IPS-18c (cell line): ENCODE measurements around the gene POLD1.
A peak's percentile ranks its signal among the peaks of the same experiment; 100 is the strongest.

Source experiments
- H3K4me3 ChIP-seq: 2 replicates; pipeline ENCODE4 v1.7.0; 2013; ENCODE audit warnings: low read depth, mild to moderate bottlenecking, low read length, moderate library complexity; ENCODE audit not compliant: insufficient read depth
- H3K9me3 ChIP-seq: one replicate; pipeline ENCODE4 v1.6.1; 2013; ENCODE audit warnings: mild to moderate bottlenecking, low read length, moderate library complexity; ENCODE audit not compliant: control insufficient read depth, insufficient read depth

POLD1 gene

DNA sequence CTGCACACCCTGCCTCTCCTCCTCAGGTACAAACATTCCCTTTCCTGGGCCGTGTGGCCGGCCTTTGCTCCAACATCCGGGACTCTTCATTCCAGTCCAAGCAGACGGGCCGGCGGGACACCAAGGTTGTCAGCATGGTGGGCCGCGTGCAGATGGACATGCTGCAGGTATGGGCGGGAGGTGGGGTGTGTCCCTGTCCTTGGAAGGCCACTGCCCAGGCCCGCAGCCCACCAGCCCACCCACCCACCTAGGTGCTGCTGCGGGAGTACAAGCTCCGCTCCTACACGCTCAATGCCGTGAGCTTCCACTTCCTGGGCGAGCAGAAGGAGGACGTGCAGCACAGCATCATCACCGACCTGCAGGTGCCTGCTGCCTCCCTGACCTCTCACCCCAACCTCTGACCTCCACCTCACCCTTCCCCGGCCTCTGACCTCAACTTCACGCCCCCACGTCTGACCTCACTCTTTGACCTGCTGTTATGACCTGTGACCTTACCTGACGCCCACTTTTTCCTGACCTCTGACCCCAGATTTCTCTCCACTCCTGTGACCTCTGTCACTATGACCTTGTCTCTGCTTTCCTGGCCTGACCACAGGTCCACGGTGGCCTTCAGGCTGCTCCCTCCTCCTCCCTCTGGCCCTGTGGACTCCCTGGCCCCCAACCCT, 22.1 kb downstream of the POLD1 start:
- Histone ChIP-seq H3K9me3 (no peaks in the 10 kb centered on the region), H3K4me3 (no peak overlapping the region)

DNA sequence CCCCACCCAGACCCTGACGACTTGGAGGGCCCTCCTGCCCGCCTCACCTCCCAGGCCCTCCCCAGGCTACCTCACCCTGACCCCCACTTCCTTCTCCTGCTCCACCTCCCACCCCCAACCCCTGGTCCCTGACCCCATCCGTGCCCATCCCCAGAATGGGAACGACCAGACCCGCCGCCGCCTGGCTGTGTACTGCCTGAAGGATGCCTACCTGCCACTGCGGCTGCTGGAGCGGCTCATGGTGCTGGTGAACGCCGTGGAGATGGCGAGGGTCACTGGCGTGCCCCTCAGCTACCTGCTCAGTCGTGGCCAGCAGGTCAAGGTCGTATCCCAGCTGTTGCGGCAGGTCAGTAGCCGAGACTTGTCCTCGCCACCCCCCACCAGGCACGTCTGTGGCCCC, 22.7 kb downstream of the POLD1 start:
- Histone ChIP-seq H3K4me3 (no peak overlapping the region), H3K9me3 (no peaks in the 10 kb centered on the region)

DNA sequence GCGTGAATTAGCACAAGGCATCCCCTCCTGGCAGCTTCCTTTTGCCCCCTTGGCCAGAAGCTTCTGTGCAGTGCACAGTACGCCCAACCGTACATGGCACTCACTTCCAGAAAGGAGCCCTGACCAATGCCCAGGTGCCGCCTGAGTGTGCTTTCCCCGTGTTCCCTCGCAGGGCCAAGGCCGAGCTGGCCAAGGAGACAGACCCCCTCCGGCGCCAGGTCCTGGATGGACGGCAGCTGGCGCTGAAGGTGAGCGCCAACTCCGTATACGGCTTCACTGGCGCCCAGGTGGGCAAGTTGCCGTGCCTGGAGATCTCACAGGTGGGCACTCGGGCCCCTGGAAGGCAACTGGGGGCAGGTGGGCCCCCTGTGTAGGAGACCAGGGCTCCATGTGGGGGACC, 25.2 kb downstream of the POLD1 start:
- Histone ChIP-seq H3K4me3 (no peak overlapping the region), H3K9me3 (no peaks in the 10 kb centered on the region)

DNA sequence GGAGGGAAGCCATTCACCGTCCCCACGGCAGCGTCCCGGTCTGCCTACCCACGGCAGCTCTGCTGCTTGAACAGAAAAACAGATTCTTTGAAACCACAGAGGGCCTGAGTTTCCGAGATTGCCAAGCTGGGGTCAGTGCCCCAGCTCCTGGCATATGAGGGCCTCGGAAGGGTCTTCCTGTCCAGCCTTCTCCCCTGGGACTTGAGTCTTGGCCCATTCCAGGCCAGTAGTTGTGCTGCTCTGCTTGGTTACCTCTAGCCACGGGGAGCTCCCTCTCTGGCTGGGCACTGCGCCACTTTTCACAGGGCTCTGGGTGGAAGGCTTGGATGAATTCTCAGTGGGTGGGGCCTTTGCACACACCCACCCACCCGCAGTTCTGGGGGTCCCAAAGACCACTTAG, 26.0 kb downstream of the POLD1 start:
- H3K4me3 ChIP-seq = no peak overlapping the region
- H3K9me3 ChIP-seq = no peaks in the 10 kb centered on the region

DNA sequence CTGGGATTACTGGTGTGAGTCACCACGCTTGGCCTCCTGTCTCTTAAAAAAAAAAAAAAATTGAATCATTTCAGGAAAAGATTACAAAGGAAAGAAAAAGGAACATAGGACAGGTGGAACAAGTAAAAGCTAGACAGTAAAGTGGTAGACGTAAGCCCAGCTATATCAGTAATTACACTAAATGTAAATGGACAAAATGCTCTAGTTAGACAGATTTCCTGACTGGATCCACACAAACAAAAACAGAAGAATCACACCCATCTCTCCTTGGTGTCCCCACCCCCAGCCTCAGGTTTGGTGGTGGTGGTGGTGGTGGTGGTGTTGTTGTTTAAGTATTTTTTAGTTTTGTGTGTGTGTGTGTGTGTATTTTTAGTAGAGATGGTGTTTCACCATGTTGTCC, 28.3 kb downstream of the POLD1 start:
- H3K9me3 ChIP-seq = no peaks in the 10 kb centered on the region
- H3K4me3 ChIP-seq = no peak overlapping the region

DNA sequence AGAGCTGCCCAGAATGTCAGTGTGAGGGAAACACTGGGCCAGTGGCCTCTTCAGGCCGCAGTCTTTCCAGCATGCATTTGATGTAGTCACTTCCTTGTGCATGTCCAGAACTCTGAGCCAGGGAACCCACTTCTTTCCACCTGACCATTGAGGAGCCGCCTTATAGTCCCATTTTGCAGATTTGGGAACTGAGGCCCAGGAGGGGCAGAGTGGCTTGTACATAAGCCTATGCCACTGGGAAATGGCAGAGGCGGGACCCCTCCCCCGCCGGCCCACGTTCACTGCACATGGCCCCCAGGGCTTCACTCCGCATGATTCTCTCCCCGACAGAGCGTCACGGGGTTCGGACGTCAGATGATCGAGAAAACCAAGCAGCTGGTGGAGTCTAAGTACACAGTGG, 28.9 kb downstream of the POLD1 start:
- no peak overlapping the region for H3K4me3 ChIP-seq
- no peaks in the 10 kb centered on the region for H3K9me3 ChIP-seq

DNA sequence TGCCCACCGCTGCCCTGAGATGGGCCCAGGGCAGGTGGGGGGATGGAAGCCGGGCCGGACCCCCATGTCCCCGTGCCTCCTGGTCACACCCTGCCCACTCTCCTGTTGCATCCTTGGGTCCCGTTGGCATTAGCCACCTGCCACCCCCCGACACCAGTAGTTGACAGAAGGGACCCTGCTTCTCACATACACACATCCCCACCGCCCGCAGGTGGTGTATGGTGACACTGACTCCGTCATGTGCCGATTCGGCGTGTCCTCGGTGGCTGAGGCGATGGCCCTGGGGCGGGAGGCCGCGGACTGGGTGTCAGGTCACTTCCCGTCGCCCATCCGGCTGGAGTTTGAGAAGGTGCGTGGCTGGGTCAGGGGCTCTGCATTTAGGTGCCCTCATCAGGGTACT, 29.4 kb downstream of the POLD1 start:
- H3K9me3 ChIP-seq = no peaks in the 10 kb centered on the region
- H3K4me3 ChIP-seq = no peak overlapping the region

DNA sequence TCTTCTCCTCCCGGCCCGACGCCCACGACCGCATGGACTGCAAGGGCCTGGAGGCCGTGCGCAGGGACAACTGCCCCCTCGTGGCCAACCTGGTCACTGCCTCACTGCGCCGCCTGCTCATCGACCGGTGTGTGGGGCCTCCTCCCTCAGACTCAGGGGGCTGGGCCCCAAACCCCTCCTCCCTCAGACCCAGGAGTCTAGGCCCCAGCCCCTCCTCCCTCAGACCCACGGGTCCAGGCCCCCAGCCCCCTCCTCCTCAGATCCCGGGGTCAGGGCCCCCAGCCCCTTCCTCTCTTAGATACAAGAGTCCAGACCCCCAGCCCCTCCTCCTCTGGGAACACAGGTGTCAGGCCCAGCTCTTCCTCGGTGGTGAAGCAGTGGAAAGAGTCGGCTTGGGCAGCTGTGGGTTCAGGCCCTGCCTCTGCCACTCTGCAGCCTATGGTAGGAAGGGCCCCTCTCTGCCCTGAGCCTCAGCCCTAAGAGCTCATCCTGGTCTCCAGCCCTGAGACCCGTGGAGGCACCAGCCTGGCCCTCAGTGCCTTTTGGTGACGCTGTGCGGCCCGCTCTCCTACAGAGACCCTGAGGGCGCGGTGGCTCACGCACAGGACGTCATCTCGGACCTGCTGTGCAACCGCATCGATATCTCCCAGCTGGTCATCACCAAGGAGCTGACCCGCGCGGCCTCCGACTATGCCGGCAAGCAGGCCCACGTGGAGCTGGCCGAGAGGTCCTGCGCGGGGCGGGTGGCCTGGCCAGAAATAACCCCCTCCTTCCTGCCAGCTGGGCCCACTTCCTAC, 30.9 kb downstream of the POLD1 start:
- Histone ChIP-seq H3K9me3 (peaks cover 1% of the 10 kb centered on the region), H3K4me3 (no peak overlapping the region)

DNA sequence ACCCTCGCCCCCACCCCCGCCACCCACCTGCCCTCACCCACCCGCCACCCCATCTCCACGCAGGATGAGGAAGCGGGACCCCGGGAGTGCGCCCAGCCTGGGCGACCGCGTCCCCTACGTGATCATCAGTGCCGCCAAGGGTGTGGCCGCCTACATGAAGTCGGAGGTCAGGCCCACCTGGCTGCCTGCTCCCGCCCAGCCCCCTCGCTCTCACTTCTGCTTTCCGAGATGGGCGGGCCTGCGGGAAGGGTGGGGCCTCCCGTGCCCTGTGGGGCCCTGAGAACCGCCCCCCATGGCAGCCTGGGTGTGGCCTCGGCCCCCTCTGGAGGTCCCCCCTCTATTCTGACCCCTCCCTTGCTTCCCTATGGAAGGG, 31.5 kb downstream of the POLD1 start:
- H3K4me3 ChIP-seq = no peak overlapping the region
- H3K9me3 ChIP-seq = peaks cover 5% of the 10 kb centered on the region

DNA sequence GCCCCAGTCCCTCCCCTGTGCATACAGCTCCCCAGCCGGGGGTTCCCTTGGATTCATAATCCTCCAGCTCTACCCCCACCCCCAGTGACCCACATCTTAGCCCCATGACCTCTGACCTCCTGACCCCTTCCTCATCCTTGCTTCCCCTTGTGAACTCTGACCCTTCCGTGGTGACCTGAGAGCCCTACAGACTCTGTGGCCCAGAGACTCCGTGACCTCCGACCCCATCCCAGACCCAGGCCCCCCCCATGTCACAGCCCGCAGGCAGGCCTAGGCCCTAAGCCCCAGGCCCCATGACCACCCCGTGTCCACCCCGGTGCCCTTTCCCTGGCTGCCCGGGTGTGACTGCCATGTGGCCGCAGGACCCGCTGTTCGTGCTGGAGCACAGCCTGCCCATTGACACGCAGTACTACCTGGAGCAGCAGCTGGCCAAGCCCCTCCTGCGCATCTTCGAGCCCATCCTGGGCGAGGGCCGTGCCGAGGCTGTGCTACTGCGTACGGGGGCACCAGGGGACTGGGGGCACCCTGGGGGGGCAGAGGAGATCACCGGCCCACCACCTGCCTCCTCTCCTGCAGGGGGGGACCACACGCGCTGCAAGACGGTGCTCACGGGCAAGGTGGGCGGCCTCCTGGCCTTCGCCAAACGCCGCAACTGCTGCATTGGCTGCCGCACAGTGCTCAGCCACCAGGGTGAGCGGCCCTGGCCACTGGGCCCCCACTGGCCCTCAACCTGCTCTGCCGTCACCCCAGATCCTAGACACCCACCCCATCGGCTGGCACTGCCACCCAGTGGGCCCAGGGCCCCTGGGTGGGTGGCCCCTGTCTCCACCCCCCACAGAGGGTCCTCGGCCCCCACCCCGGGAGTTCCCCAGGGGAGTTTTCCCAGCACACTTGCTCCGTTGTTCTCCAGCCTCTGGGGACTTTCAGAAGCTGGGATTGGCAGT, 32.2 kb downstream of the POLD1 start:
- Histone ChIP-seq H3K9me3 (peaks cover 5% of the 10 kb centered on the region), H3K4me3 (no peak overlapping the region)

DNA sequence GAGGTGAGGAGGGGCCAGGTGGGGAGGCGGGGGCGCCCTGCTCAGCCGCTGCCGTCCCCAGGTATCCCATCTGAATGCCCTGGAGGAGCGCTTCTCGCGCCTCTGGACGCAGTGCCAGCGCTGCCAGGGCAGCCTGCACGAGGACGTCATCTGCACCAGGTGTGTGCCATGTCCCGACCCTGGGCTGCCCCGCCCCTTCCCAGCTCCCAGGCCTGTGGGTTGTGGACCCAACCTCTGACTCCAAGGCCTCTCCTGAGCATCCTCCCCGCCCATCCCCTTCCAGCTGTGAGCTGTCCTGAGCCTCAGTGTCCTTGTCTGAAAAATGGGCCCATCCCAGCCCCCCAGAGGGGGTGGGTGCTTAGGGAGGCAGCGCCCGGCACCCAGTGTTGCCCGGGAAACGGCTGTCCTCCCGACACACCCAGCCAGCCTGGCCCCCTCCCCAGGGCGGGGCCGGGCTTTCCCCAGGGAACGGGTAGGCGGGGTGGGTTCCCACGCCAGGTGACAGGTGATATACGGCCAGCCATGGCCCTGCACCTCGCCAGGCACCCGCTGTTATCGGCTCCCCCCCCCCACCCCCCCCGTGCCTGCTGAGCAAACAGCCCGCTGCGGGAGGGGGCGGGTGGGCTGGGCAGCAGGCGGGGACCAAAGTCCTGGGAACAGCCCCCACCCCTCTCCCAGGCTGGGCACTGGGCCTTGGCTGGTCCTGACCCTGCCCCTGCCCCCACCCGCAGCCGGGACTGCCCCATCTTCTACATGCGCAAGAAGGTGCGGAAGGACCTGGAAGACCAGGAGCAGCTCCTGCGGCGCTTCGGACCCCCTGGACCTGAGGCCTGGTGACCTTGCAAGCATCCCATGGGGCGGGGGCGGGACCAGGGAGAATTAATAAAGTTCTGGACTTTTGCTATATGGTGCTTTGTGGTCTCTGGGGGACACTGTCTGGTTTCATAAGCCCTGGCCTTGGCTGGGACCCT, 33.2 kb downstream of the POLD1 start:
- Histone ChIP-seq H3K9me3 (peaks cover 5% of the 10 kb centered on the region), H3K4me3 (no peak overlapping the region; the same call in 1 of the 2 replicates)

DNA sequence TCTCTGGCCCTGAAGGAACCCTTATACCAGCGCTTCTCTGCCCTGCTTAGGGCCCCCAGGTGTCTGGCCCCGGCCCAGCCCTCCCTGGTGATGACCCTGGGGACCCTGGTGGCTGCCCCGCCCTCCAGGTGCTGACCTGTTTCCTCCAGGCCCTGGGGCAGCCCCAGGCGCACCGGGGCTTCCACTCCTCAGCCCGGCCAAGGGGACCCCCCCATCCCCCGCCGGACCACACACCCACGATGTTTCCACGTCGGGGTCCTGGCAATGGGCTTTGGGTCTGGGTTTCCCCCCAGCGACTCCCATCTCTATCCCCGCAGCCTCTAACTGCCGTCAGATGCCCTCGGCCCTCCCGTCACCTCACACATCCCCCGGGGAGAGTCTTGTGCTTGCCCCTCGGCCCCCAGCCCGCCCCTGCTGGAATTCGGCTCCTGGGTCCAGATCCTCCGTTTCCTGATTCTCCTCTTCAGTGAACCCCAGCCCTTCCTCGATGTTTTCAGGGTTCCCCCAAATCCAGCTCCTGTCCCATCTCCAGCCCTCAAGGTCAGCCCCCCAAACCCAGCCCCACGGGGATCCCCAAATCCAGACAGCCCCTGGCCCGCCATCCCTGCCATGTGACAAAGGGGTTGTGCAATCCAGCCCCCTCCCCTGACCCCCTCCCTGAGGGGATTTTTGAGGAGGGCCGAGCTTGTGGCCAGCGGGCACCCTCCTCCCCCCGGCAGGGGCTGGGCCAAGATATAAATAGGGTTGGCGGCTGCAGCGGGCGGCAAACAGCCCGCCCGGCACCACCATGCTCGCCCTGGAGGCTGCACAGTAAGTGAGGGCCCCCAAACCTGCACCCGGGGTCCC, 34.3 kb downstream of the POLD1 start, which contains the start of gene SPIB:
TSS of gene SPIB (plus strand) at position 763 of the 846 bp plus-strand sequence. CDS start at position 788, 25 bp downstream.
- H3K4me3 ChIP-seq = peak within 1 kb of the TSS; percentile 56
- peaks cover 5% of the 10 kb centered on the region for H3K9me3 ChIP-seq

DNA sequence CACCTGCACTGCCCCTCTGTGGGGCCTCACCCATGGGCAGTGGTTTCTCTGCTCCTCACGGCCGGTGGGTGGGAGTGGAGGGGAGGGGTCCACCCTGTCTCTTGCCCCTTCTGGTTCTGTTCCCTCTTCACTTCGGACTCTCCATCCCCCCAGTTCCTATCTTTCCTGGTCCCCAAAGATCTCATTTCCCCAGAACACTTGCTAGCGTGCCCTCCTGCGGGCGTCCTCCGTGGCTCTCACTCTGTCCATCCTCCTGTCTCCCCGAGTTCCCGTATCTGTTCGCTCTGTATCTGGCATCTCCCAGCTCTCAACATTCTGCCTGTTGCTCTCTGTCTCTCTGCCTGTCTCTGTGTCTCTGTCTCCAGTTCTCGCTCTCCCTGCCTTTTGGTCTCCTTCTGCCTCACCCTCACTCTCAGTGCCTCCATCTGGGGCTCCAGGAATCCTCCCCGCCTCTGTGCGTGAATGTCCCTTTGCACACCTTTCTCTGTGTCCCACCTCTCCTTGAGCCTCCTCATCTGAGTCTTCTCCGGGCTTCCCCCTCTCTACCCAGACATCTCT, 35.0 kb downstream of the POLD1 start:
- H3K4me3 ChIP-seq = peak overlapping the region; percentile 56
- H3K9me3 ChIP-seq = peaks cover 5% of the 10 kb centered on the region

DNA sequence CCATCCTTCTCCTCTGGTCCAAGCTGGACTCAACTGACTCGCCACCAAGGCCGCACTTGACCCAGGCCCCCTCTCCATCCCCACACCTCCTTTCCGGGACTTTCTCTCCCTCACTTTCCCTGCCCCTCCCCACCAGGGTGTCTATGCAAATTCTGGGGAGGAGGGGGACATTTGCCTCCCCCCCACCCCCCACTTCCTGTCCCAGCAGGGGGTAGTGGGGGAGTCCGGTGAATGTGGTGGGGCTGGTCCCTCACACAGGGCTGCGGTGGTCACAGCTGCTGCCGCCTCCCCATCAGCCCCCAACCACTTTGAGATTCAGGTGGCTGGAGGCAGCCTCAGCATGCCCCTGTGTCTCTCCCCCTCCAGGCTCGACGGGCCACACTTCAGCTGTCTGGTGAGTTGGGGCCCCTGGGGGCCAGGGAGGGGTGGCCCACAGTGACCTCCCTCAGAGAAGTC, 35.5 kb downstream of the POLD1 start:
- Histone ChIP-seq H3K4me3 (peak overlapping the region; percentile 56; the same call in 1 of the 2 replicates), H3K9me3 (peaks cover 5% of the 10 kb centered on the region)

DNA sequence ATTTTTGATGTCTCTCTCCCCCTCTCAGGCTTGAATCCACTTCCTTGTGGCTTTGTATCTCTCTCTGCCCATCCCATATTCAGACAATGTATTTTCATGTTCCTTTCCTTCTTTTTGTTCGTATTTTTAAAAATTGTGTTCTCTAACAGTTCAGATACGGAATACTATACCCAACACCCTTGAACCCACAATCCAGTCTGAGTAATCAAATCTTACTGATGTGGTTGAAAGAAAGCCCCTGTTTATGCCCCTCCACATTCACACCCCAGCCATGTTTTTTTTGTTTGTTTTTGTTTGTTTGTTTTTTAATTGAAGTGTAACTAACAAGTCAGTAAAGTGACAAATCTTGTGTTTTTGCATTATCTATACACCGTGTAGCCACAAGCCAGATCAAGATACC, 36.0 kb downstream of the POLD1 start:
- Histone ChIP-seq H3K4me3 (0 out of 2 replicates have a peak overlapping the region, but pooled peaks have one; percentile 20), H3K9me3 (peaks cover 5% of the 10 kb centered on the region)
